GM12891 (cell line): ENCODE data around the gene S100A12.

Experiments used
- POLR2A ChIP-seq: IDR thresholded peaks from 2 replicates; pipeline ENCODE4 v1.6.1; 2011; ENCODE audit warnings: low read depth, low read length, control low read depth
- POLR2AphosphoS5 ChIP-seq: IDR thresholded peaks from 2 replicates; pipeline ENCODE4 v1.6.1; 2011; ENCODE audit warnings: low read depth, low read length, control low read depth

DNA sequence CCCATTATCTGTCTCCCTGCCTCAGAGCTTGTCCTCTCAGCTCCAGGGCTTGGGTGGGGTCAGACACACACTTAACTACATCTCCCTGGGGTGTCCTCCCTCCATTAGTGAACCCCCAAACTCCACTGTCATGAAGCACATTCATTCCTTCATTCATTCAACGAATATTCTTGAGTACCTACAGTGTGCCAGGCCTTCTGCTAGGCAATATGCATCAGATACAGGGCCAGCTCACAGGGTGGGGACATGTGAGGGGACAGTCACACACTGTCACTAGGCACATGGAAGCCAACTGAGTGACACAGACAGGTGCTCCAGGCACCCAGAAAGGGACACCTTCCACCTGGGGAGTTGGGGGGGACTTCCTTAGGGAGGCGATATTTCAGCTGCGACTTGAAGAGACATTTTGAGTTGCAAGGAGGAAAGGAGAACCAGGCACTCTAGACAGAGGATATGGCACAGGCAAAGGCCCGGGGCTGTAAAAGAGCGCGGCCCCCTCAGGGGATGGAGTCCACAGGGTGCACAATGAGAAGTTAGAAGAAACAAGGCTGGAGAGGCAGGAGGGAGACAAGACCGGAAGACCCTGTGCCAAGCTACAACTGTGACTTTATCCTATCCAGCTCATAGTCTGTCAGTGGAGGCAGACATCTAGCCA lies 24.1 kb upstream of the S100A12 start:
- TF ChIP-seq POLR2A (no peak), POLR2AphosphoS5 (no peak)
